Endothelial cell of umbilical vein (primary cell): ENCODE measurements around the gene NUDCD3. TPM values are rescaled to one million over a fixed set of nuclear protein-coding genes. Genes with fewer than 3 reads are reported as not detected.

Experiments
- BruUV-seq: library from RNA; stranded (reverse); fragments of 400-500 nt; replicated peaks from 2 replicates; lab custom pipeline; 2021; lab: Mats Ljungman, UMichigan
- CTCF ChIA-PET: fragments of 300-600, 350-600 bp; sonication (Branson Sonifier 250); formaldehyde crosslinking; loops from one replicate; lab custom pipeline; 2021; ENCODE audit warnings: antibody characterized with exemption, inconsistent platforms; lab: Charles Lee
- POLR2A ChIA-PET: fragments of 300-600, 350-600 bp; sonication (Branson Sonifier 250); formaldehyde crosslinking; loops from one replicate; lab custom pipeline; 2021; ENCODE audit warnings: antibody characterized with exemption, inconsistent platforms; lab: Charles Lee
- DNase-seq: peaks from one replicate; pipeline ENCODE4 v3.0.0-alpha.2; 2011; ENCODE audit warnings: low read depth, low spot score
- FAIRE-seq: peaks from 2 replicates; lab custom pipeline; 2011; peaks lifted over from hg19 to GRCh38; lab: Jason Lieb, UNC
- H2AFZ ChIP-seq: 2 replicates; pipeline ENCODE4 v1.6.0; 2012; ENCODE audit warnings: low read depth, low read length, control low read depth, inconsistent platforms
- H3K27ac ChIP-seq: 2 replicates; pipeline ENCODE4 v1.5.1; 2011; ENCODE audit warnings: low read depth, mild to moderate bottlenecking, control low read depth, low read length, moderate library complexity; ENCODE audit not compliant: insufficient read depth
- H3K27me3 ChIP-seq, 2 experiments: 2 replicates each; pipeline versions ENCODE4 v1.6.0 to v1.6.1; 2011; ENCODE audit warnings: low read length in 2 of 2, mixed read lengths in 1 of 2; ENCODE audit not compliant: control insufficient read depth in 2 of 2, insufficient read depth in 2 of 2
- H3K36me3 ChIP-seq, 2 experiments: 2 replicates in 1 of 2; 3 replicates in 1 of 2; pipeline ENCODE4 v1.5.1; 2011; ENCODE audit warnings: low read length in 2 of 2, mild to moderate bottlenecking in 1 of 2, moderate library complexity in 1 of 2; ENCODE audit not compliant: control insufficient read depth in 2 of 2, insufficient read depth in 2 of 2; ENCODE audit errors: extremely low read depth in 1 of 2
- H3K4me1 ChIP-seq: 3 replicates; pipeline ENCODE4 v1.5.1; 2011; ENCODE audit warnings: mild to moderate bottlenecking, low read length; ENCODE audit not compliant: control insufficient read depth, insufficient read depth; ENCODE audit errors: extremely low read depth
- H3K4me2 ChIP-seq: 2 replicates; pipeline ENCODE4 v1.6.1; 2011; ENCODE audit warnings: low read length, control low read depth, mixed read lengths; ENCODE audit not compliant: insufficient read depth
- H3K4me3 ChIP-seq, 3 experiments: fragments of 200-600 bp in 1 of 3; sonication (generic), shearing (Covaris generic) in 1 of 3; replicated peaks in 1 of 3; 2 replicates each; pipeline ENCODE4 v1.5.1; 2011 to 2016; ENCODE audit warnings: control low read depth in 3 of 3, low read length in 3 of 3, mild to moderate bottlenecking in 2 of 3, inconsistent platforms in 1 of 3, low read depth in 1 of 3, moderate library complexity in 1 of 3; ENCODE audit not compliant: insufficient read depth in 1 of 3
- H3K79me2 ChIP-seq: 2 replicates; pipeline ENCODE4 v1.6.0; 2012; ENCODE audit warnings: low read length, inconsistent platforms; ENCODE audit not compliant: control insufficient read depth, insufficient read depth
- H3K9ac ChIP-seq: replicated peaks from 2 replicates; pipeline ENCODE3; 2011; ENCODE audit warnings: low read length, control low read depth; ENCODE audit not compliant: insufficient read depth; ENCODE audit errors: extremely low read depth
- H3K9me1 ChIP-seq: replicated peaks from 3 replicates; pipeline ENCODE4 v1.6.0; 2011; ENCODE audit warnings: mild to moderate bottlenecking, low read length; ENCODE audit not compliant: control insufficient read depth, insufficient read depth; ENCODE audit errors: extremely low read depth
- H3K9me3 ChIP-seq: replicated peaks from 2 replicates; pipeline ENCODE4 v1.5.1; 2012; ENCODE audit warnings: low read length, inconsistent platforms; ENCODE audit not compliant: control insufficient read depth, insufficient read depth
- H4K20me1 ChIP-seq: replicated peaks from 2 replicates; pipeline ENCODE3; 2011; ENCODE audit warnings: mild to moderate bottlenecking, low read length; ENCODE audit not compliant: control insufficient read depth, insufficient read depth; ENCODE audit errors: extremely low read depth
- CTCF ChIP-seq, 2 donors: IDR thresholded peaks; 1 replicate in 1 of 2; 2 replicates in 1 of 2; pipeline ENCODE4 v1.5.1; 2011; ENCODE audit warnings: low read length in 2 of 2, mild to moderate bottlenecking in 2 of 2, moderate library complexity in 2 of 2, control low read depth in 1 of 2, inconsistent platforms in 1 of 2, low read depth in 1 of 2; ENCODE audit not compliant: insufficient read depth in 1 of 2; ENCODE audit errors: extremely low read depth in 1 of 2
- FOS ChIP-seq: IDR thresholded peaks from 2 replicates; pipeline ENCODE4 v1.6.1; 2011; ENCODE audit warnings: mild to moderate bottlenecking, low read length, moderate library complexity, borderline replicate concordance; ENCODE audit not compliant: insufficient read depth
- GATA2 ChIP-seq: IDR thresholded peaks from 2 replicates; pipeline ENCODE4 v1.7.0; 2011; ENCODE audit warnings: low read depth, mild to moderate bottlenecking, moderate library complexity, mixed read lengths, low read length; ENCODE audit not compliant: insufficient read length, insufficient read depth
- MAX ChIP-seq: IDR thresholded peaks from 2 replicates; pipeline ENCODE4 v1.6.1; 2011; ENCODE audit not compliant: insufficient read depth, insufficient read length
- POLR2A ChIP-seq: IDR thresholded peaks from 2 replicates; pipeline ENCODE4 v1.6.1; 2012; ENCODE audit warnings: low read depth, mild to moderate bottlenecking, control low read depth, low read length
- POLR2AphosphoS5 ChIP-seq: IDR thresholded peaks from 2 replicates; pipeline ENCODE4 v1.6.1; 2012; ENCODE audit warnings: low read depth, mild to moderate bottlenecking, control low read depth, low read length, moderate library complexity; ENCODE audit not compliant: insufficient read depth
- dilution Hi-C: fragments of 300-500 bp; cut with MboI; formaldehyde crosslinking; loops from one replicate; pipeline ENCODE4 v1.15.0; 2019; ENCODE audit warnings: low sequenced_read_pairs; ENCODE audit not compliant: extremely low pct_ligation_motif_present
- intact Hi-C: fragments of 100-400 bp; cut with micrococcal nuclease; formaldehyde crosslinking; loops from one replicate; pipeline ENCODE4 v1.10.0; 2022
- polyA plus RNA-seq, 4 experiments: library from polyadenylated mRNA; depleted of rRNA in 3 of 4; stranded (reverse) in 3 of 4; unstranded in 1 of 4; fragments of >200 nt; gene quantifications; 2 replicates each; pipeline versions ENCODE4 v1.2.1 to v1.2.3, GENCODE V29; 2011 to 2012; ENCODE audit warnings: missing spikeins in 1 of 4
- total RNA-seq: library from RNA; stranded (reverse); gene quantifications from 2 replicates; pipeline ENCODE4 v1.2.3, GENCODE V29; 2021

Gene NUDCD3
- total and polyA plus RNA-seq, 2 donors (not counting 3 experiments of a cell fraction or from before 2014, with no cell fraction given): 50.6 to 137 TPM

- H3K27ac ChIP-seq: no peak overlapping the region
- H3K4me3 ChIP-seq: no peak overlapping the region
- dilution Hi-C loops (no loop called here), intact Hi-C loops (no loop called here)
- no peaks in the 10 kb centered on the region for H3K4me1 ChIP-seq
- no peak overlapping the region for H3K4me2 ChIP-seq
- H3K9me3 ChIP-seq: no peaks in the 10 kb centered on the region
- H3K36me3 ChIP-seq: no peaks in the 10 kb centered on the region
- no TSS peak for BruUV-seq
- H3K27me3 ChIP-seq: no peaks in the 10 kb centered on the region
- no peaks in the 10 kb centered on the region for H4K20me1 ChIP-seq
- CTCF ChIA-PET: interaction anchor here (1.3 to 2.0 kb wide), 3 partner anchors 8 to 185 kb away, joined by 3 to 17 read pairs (median 3); no protein-coding TSS in a partner anchor
- H3K9ac ChIP-seq: no peak overlapping the region
- H2AFZ ChIP-seq: no peak overlapping the region
- H3K79me2 ChIP-seq: no peaks in the 10 kb centered on the region
- DNase-seq (no peak), FAIRE-seq (no peak)
- no peak for TF ChIP-seq MAX
- no peak for TF ChIP-seq POLR2AphosphoS5
- no peak for TF ChIP-seq FOS
- no peak for TF ChIP-seq POLR2A
- TF ChIP-seq CTCF (IDR thresholded peaks at IDR 0.05; ENCODE audit: extremely low read depth in 1 of 2, insufficient read depth in 1 of 2, low read depth in 1 of 2, low read length in 2 of 2): no peak
- no peak for TF ChIP-seq GATA2
- POLR2A ChIA-PET: no interaction called here
- no peaks in the 10 kb centered on the region for H3K9me1 ChIP-seq
These were observed 43.0 kb upstream of the NUDCD3 start for GRCh38 chr7:44533301-44534055.
